ENCODE data around the gene SYNPO. TPM values are rescaled to one million over a fixed set of nuclear protein-coding genes. Genes with fewer than 3 reads are reported as not detected.

Gene SYNPO
- polyA plus RNA-seq, 1 experiment, result 10.1 TPM

GRCh38 chr5:150599281-150599680, 41.2 kb upstream of the SYNPO start:
- no peaks in the 10 kb centered on the region for H3K9me3 ChIP-seq (ENCODE audit: control insufficient read depth, insufficient read depth, low read length)
- ChIA-PET CTCF (no interaction called here), POLR2A (no interaction called here)
- peaks cover 3% of the 10 kb centered on the region for H3K27me3 ChIP-seq (ENCODE audit: control insufficient read depth, insufficient read depth, low read length)
- no peak overlapping the region for H3K4me3 ChIP-seq (ENCODE audit: low read depth, low read length)
- H3K27ac ChIP-seq (ENCODE audit: low read depth, low read length), result no peak overlapping the region
- DNase-seq (ENCODE audit: low read depth, low spot score), result no peak
- TF ChIP-seq CTCF (IDR thresholded peaks at IDR 0.05; ENCODE audit: low read depth, low read length), result no peak

- TF ChIP-seq CTCF (IDR thresholded peaks at IDR 0.05; ENCODE audit: low read depth, low read length), result no peak
- ChIA-PET POLR2A (no interaction called here), CTCF (interaction anchor here (0.7 kb wide), 1 partner anchor 10 kb away, joined by 3 read pairs; no protein-coding TSS in a partner anchor)
- peak; percentile 53 for DNase-seq (ENCODE audit: low read depth, low spot score)
- peaks cover 3% of the 10 kb centered on the region for H3K27me3 ChIP-seq (ENCODE audit: control insufficient read depth, insufficient read depth, low read length)
- no peaks in the 10 kb centered on the region for H3K9me3 ChIP-seq (ENCODE audit: control insufficient read depth, insufficient read depth, low read length)
- H3K27ac ChIP-seq (ENCODE audit: low read depth, low read length), result peak overlapping the region; percentile 21
- H3K4me3 ChIP-seq (ENCODE audit: low read depth, low read length), result no peak overlapping the region
Measured at GRCh38 chr5:150599917-150600511, 40.4 kb upstream of the SYNPO start.

GRCh38 chr5:150600616-150601490, 39.6 kb upstream of the SYNPO start:
- H3K27me3 ChIP-seq (ENCODE audit: control insufficient read depth, insufficient read depth, low read length), result peaks cover 3% of the 10 kb centered on the region
- no peak overlapping the region for H3K27ac ChIP-seq (ENCODE audit: low read depth, low read length)
- no peak for DNase-seq (ENCODE audit: low read depth, low spot score)
- CTCF ChIA-PET, result interaction anchor here (0.7 kb wide), 1 partner anchor 11 kb away, joined by 3 read pairs; no protein-coding TSS in a partner anchor
- POLR2A ChIA-PET, result no interaction called here
- H3K9me3 ChIP-seq (ENCODE audit: control insufficient read depth, insufficient read depth, low read length), result no peaks in the 10 kb centered on the region
- TF ChIP-seq CTCF (IDR thresholded peaks at IDR 0.05; ENCODE audit: low read depth, low read length), result no peak
- H3K4me3 ChIP-seq (ENCODE audit: low read depth, low read length), result no peak overlapping the region

GRCh38 chr5:150601491-150602345, 38.7 kb upstream of the SYNPO start:
- DNase-seq (ENCODE audit: low read depth, low spot score), result no peak
- TF ChIP-seq CTCF (IDR thresholded peaks at IDR 0.05; ENCODE audit: low read depth, low read length), result no peak
- Histone ChIP-seq H3K9me3 (ENCODE audit: control insufficient read depth, insufficient read depth, low read length) (no peaks in the 10 kb centered on the region), H3K27ac (ENCODE audit: low read depth, low read length) (no peak overlapping the region), H3K4me3 (ENCODE audit: low read depth, low read length) (no peak overlapping the region), H3K27me3 (ENCODE audit: control insufficient read depth, insufficient read depth, low read length) (peaks cover 3% of the 10 kb centered on the region)
- CTCF ChIA-PET, result no interaction called here
- POLR2A ChIA-PET, result no interaction called here
